SK-MEL-5 (cell line): Measurements from ENCODE around the gene CBFA2T2. TPM values are rescaled to one million over a fixed set of nuclear protein-coding genes. Genes with fewer than 3 reads are reported as not detected.
A peak's percentile ranks its signal among the peaks of the same experiment; 100 is the strongest.
"Not testable (repeated sequence)": the region's sequence is repeated elsewhere in the genome, so short reads cannot be mapped to it uniquely, and the experiment has no call there.

Experiments
- DNase-seq: peaks from one replicate; pipeline ENCODE4 v3.0.0-alpha.2; 2016; ENCODE audit warnings: low read depth, low spot score
- in situ Hi-C: cut with HindIII; loops from 2 replicates; pipeline ENCODE4 v1.10.0; 2016; ENCODE audit warnings: low sequenced_read_pairs, high pct_unique_total_duplicates, low pct_unique_long_range_greater_than_20kb
- total RNA-seq: library from RNA; depleted of rRNA; stranded (reverse); fragments of >200 nt; shearing (Covaris generic); gene quantifications from 2 replicates; pipeline ENCODE4 v1.2.3, GENCODE V29; 2014

CBFA2T2 gene
- total RNA-seq, 1 experiment from 2014 or later = 6.0 TPM

DNA sequence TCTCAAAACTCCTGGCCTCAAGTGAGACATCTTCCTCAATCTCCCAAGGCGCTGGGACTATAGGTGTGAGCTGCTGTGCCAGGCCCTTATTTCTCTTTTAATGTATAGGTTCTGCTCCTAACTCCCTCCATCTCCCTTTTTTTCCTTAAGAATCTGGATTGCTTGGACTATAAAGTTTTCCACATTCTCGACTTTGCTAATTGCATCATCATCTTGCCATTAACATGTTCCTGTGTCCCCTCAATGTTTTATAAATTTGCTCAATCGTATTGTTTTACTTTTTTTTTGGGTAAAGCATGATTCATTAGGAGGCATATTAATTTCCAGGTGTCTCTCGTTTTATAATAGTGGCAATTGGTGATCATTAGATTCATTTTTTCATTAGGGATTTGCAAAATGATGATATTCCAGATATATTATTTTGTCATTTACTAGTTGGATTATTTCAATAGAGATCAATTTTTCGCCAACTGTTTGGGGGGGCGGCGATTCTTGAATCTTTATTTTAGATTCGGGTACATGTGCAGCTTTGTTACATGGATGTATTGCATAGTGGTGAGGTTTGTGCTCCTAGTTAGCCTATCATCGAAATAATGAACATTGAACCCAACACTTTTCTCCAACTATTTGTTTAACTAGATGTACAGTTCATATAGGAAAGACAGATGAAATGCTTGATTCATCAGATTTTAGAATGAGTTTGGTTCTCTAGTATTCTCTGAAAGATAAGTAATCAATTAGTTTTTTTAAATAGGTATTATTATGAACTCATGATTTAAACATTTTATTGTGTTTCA is 68.7 kb downstream of the CBFA2T2 start:
- no peak for DNase-seq
- in situ Hi-C loops = no loop called here

DNA sequence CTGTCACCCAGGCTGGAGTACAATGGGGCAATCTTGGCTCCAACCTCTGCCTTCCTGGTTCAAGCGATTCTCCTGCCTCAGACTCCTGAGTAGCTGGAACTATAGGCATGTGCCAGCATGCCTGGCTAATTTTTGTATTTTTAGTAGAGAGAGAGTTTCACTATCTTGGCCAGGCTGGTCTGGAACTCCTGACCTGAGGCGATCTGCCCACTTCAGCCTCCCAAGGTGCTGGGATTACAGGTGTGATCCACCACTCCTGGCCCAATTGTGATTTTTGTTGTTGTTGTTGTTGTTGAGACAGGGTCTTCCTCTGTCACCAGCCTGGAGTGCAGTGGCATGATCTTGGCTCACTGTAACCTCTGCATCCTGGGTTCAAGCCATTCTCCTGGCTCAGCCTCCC is 69.3 kb downstream of the CBFA2T2 start:
- no peak for DNase-seq
- in situ Hi-C loops = no loop called here

DNA sequence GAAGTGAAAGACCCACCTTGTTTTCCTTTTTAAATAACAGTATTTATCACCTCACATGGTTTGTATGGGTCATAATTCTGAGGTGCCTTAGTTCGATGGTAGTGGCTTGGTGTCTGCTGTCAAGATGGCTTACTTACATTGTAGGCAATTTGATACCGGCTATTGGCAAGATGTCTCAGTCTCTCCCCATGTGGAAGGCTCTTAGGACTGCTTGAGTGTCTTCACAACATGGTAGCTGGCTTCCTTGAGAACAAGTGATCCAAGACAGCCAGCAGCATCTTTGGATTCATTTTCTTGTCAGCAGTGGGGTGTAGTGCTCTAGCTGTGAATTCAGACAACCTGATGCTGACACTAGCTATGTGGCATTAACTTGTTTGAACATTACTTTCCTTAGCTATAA is 70.1 kb downstream of the CBFA2T2 start:
- no peak for DNase-seq
- in situ Hi-C loops = no loop called here

DNA sequence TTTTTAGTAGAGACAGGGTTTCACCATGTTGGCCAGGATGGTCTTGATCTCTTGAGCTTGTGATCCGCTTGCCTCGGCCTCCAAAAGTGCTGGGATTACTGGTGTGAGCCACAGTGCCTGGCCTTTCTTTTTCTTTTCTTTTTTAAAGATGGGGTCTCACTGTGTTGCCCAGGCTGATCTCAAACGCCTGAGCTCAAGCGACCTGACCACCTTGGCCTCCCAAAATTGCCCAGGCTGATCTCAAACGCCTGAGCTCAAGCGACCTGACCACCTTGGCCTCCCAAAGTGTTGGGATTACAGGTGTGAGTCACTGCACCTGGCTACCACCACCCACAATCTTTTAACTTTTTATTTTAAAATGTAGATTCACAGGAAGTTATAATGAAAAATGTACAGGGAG is 71.2 kb downstream of the CBFA2T2 start:
- in situ Hi-C loops = not testable (repeated sequence)

DNA sequence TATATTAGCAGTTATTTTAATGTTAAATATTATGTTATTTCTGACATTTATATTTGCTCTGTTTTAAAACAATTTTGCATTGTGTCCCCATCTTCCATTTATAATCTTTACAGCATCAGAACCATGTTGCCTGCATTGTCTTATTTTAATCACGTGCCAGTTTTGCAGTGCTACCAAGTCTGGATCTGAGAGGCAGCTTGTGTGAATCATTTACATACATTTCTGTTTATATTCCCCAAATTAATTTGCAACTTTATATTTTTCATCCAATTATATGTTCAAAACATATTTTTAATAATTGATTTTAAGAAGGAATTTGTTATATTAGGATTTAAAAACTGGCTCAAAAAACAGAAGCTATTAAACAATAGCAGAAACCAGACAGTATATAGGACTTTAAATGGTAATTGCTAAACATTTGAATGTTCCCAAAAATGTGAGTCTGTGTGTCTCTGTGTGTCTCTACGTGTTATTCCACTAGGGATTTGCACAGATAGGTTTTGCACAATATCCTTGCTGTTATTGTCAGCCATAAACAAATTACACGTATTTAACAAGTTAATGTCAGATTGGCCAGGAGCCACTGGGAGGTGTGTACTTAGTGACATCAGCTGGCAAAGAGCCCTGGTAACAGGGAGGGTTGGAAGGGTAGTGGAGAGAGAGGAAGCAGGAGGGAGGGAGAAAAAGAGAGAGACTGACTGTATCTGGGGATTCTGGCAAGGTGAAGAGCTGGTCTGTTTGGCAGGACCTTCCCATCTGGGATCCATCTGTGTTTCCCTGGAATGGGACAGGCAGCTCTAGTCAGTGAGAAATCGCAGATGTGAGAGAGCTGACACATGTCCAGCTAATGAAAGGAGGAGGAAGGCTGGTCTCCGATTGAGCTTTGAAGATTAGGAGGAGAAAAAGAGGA is 72.1 kb downstream of the CBFA2T2 start:
- in situ Hi-C loops = no loop called here

More for the DNA sequence above, 71.2 kb downstream of the CBFA2T2 start:
- DNase-seq = not testable (repeated sequence)

DNA sequence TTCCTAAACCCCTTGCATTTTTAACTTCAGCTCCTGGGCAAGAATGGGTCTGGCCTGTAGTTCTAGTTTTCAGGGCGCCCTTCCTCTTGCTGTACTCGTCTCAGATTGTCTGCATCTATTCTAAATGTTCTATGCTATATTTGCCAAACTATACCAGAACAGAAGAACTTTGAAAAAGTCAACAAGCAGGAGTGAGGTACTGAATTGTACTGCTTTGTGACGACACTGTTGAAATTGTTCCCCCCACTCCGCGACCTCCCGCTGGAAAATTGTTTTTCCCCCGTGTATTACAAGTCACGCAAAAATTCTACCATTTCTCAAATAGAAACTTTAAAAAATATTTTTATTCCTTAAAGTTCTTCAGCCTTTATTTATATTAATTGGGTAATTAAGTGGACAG is 73.9 kb downstream of the CBFA2T2 start:
- DNase-seq = no peak
- in situ Hi-C loops = no loop called here

More for the DNA sequence above, 72.1 kb downstream of the CBFA2T2 start:
- peak; percentile 55 for DNase-seq

DNA sequence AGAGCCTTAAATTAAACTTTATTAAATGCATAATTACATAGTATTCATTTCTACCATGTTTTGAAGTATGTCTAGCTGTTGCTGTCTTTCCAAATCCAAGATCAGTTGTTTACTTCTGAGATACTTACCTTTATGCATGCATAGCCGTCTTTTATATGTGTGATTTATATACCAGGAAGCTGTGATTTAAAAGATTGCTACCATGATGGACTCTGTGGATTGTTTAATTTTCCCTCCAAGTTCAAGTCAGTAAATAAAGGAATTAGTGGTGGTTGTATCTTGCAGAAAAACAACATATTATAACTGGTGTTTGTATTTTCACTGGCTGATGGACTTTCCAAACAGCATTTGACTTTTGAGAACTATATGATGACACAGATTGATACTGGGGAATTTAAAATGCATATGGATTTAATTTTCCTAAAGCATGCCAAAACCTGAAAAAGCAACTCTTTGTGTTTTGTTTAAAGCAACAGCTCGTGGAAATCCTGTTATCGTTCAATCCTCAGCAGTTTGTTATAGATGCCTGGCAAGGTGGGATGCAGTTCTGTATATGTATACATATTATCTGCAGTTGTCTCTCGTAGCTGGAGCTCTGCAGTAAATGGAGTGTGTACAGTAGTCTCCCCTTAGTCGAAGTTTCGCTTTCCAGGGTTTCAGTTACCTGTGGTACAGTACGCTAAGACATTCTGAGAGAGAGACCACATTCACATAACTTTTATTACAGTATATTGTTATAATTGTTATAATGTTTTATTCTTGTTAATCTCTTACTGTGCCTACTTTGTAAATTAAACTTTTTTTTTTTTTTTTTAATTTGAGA is 77.1 kb downstream of the CBFA2T2 start:
- DNase-seq = no peak
- in situ Hi-C loops = no loop called here

DNA sequence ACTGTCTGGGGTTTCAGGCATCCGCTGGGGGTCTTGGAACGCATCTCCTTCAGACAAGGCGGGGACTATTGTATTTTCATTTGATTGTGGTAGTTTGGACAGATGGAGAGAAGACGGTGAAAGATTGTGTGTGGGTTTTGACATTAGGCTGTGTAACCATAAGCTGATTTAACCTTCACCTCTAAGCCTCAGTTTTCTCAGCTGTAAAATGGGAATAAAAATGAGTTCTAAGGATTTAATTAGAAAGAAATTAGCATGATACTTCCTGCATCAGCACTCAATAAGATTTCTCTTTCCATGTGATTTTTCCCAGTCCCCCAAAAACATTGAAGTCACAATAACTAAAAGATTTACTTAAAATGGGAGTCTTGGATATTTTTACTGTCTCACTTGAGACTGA is 78.1 kb downstream of the CBFA2T2 start:
- in situ Hi-C loops = no loop called here
- no peak for DNase-seq

DNA sequence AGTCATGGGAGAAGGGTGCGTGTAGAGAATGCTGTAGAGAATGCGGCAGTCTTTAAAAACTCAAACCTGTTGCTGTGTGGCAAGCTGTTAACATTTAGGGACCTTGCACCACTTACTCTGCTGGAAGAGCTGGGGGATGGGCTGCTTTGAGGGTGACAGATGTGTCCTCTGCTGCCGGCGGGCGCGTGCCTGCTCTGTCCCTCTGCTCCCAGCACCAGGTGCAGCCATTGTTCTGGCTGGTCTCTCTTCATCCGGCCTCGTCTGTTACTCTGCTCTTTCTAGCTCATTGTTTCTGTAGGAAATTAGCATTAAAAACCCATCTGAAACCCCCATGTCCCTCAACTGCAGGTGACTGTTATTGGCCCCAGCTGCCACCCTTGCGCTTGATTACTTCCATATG is 78.5 kb downstream of the CBFA2T2 start:
- in situ Hi-C loops = no loop called here
- DNase-seq = no peak

DNA sequence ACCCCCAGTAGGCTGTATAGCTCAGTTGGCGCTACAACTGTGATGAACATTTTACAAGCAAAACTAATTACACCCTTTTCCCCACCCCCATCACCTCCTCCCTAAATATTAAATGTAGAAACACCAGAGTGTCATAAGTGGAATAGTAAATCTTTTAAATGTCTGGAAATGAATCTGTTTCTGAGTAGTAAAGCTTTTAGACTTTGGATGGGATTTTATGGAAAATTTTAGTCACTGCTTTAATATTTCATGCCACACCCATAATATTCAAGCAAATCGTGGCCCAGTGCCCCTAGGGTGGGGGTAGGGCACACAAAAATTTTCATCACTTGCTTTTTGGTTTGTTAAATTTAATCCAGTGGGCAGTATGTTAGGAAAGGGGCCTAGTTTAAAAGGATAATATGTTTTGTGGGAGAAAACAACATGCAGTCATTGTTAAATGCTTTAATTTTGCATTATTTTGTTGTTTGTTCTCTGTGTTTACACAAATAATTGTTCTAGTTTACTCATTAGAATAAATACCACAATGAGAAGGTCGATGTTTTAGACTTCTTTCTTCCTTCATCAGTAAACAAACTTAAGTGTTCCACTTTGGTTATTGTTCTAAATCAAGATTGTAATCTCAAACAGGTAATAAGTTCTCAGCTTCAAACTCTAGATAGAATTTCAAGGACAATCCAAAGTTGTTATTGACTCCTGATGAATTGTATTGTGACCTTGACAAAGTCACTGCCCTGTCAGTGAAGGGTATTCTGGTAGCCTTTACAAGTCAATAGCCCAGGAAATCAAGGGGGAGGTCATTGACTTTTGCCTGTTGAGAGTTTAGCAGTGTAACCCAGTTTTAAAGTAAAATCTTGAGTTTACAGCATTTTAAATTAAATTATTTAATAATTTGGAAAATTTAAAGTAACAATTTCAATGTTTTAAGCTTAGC is 79.2 kb downstream of the CBFA2T2 start:
- no peak for DNase-seq
- in situ Hi-C loops = no loop called here

DNA sequence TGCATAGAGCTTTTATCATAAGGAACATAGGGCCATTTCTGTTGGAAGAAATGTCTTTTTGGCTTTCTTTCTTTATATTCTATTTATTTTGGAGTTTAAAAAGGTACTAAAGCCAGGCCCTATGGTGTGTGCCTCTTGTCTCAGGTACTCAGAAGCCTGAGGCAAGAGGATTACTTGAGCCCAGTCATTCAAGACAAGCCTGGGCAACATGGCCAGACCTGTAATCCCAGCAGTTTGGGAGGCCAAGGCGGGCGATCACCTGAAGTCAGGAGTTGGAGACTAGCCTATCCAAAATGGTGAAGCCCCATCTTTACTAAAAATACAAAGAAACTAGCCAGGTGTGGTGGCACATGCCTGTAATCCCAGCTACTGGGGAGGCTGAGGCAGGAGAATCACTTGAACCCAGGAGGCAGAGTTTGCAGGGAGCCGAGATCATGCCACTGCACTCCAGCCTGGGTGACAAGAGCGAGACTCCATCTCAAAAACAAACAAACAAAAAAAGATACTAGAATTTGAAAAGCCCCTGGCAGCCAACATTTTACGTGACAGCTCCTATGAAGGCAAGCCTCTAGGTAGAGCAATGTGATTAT is 80.0 kb downstream of the CBFA2T2 start:
- DNase-seq = no peak
- in situ Hi-C loops = no loop called here

DNA sequence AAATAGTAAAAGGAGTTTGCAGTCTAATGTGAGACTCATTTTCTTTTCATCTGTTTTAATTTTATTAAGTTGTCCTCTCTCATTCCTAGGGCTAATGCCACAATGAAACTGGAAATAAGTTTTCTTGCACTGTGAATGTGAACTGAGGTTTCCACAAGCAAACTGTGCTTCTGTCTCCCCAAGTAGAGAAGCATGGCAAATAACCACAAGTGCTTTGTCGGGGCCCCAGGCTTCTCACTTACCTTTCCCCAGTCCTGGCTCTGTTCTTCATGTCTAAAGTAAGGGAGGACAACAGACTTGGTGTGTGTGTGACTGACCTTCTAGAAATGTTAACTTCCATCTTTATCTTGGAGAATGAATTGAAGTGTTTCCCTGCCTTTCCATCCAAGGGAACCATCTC is 80.8 kb downstream of the CBFA2T2 start:
- in situ Hi-C loops = no loop called here
- DNase-seq = no peak

DNA sequence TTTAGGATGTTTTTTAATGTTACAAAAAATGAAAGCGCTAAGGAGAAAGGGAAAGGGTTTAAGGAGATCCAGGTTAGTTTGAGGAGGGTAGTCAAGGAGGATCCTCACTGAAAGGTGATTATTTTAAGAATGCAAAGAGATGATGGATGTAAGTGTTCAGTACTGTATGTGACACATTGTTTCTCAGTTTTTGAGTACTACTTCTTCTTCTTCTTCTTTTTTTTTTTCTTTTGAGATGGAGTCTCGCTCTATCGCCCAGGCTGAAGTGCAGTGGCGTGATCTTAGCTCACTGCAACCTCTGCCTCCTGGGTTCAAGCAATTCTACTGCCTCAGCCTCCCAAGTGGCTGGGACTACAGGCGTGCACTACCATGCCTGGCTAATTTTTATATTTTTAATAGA is 83.4 kb downstream of the CBFA2T2 start:
- DNase-seq, in situ Hi-C loops: not testable (repeated sequence)

DNA sequence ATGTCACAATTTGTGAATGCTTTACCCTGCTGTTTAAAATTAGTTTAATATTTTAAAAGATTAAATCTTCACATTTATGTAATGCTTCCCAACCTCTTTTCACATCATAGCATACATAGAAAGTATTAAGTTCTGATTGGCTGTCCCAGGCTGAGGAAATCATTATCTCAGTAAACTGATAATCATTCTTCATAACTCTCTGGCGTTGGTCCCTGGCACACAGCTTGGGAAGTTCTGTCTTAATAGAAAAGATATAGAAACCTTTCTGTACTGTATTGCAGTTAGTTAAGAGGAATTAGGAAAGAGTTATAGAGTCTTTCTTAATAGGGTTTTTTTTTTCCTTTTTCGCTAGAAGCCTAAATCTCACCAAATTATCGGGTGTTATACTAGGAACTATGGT is 85.4 kb downstream of the CBFA2T2 start:
- in situ Hi-C loops = no loop called here
- no peak for DNase-seq

DNA sequence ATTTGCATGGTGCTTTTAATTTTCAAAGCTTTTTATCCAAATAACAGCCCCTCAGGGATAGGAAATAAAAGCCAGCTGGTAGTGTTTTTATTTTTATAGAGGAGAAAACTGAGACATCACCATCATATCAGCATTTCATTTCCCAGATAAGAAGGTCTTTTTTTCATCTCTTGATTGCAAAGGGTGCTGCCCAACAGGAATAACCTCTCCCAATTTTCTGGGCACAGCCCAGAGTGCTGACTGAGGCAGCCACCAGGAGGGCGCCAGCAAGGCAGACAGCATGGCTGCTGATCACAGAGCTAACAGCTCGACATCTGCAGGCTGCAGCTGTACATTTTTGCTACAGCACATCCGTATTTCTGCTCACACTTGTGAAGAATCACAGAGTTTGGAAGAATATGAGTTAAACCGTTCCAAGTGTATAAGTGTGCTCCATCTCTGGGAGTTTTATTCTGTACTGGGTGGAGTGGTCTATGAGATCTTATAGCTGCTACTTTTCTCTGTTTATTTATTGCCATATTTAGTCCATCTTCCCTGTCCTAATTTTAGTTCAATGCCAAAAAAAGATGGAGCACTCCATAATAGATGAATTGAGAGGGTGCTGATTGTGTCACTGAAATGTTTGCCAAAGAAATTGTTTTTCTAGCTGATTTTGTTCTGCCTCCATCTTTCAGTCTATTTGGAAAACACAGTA is 86.7 kb downstream of the CBFA2T2 start:
- DNase-seq = peak; percentile 30
- in situ Hi-C loops = no loop called here

DNA sequence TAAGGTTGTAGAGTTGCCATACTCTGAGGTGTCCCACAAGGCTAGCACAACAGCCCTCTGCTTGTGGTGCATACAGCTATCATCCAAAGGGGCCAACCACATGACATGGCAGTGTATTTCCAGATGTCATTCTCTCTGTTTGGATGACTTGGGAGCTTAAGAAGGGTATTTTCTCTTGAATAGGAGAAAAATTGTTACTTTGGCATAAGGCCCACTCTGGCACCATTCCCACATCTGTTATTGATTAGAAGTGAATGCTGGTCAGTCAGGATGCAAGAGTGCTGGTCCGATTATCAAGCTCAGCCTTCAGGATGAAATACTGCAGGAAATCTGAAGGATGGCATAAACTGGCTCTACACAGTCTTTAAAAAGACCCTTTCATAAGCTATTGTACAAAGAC is 88.6 kb downstream of the CBFA2T2 start:
- in situ Hi-C loops = no loop called here
- peak; percentile 8 for DNase-seq
